ENCODE data around the gene CPN1.

GRCh38 chr10:100130831-100131230, 49.2 kb upstream of the CPN1 start:
- TF ChIP-seq CTCF (IDR thresholded peaks at IDR 0.05): no peak
- TF ChIP-seq POLR2AphosphoS5 (IDR thresholded peaks at IDR 0.05): no peak
- TF ChIP-seq POLR2A (IDR thresholded peaks at IDR 0.05): no peak
